Pancreas (tissue), 10 donors: ENCODE measurements around the gene PTGER1. TPM values are rescaled to one million over a fixed set of nuclear protein-coding genes. Genes with fewer than 3 reads are reported as not detected.

Experiments used
- ATAC-seq, 4 donors: fragments of 200-7000 bp; cut with Tn5 transposase; one replicate each; pipeline versions ENCODE4 v1.8.0 to v1.9.1; 2020; ENCODE audit warnings: mild to moderate bottlenecking in 4 of 4, moderate library complexity in 4 of 4
- DNase-seq, 6 donors: peaks; one replicate each; pipeline ENCODE4 v3.0.0-alpha.2; 2020
- FAIRE-seq: peaks from 2 replicates; lab custom pipeline; 2012; peaks lifted over from hg19 to GRCh38; lab: Jason Lieb, UNC
- H3K27ac ChIP-seq, 4 donors: fragments of 200-600 bp; sonication (generic); 1 replicate in 3 of 4; 2 replicates in 1 of 4; pipeline versions ENCODE4 v1.5.0 to v1.8.0; 2020
- H3K27me3 ChIP-seq, 4 donors: fragments of 200-600 bp; one replicate each; pipeline ENCODE4 v1.8.0; 2021
- H3K36me3 ChIP-seq, 3 donors: fragments of 200-600 bp; sonication (generic) in 1 of 3; one replicate each; pipeline versions ENCODE4 v1.5.0 to v1.8.0; 2020 to 2021
- H3K4me1 ChIP-seq, 3 donors: fragments of 200-600 bp; one replicate each; pipeline ENCODE4 v1.8.0; 2021
- H3K4me3 ChIP-seq, 4 donors: fragments of 200-600 bp; sonication (generic) in 2 of 4; one replicate each; pipeline versions ENCODE4 v1.5.0 to v1.8.0; 2020 to 2021
- H3K9me3 ChIP-seq, 4 donors: fragments of 200-600 bp; one replicate each; pipeline ENCODE4 v1.8.0; 2021
- WGBS, 2 donors: extraction: QIAGEN DNeasy Blood & Tissue Kit; methylation state at CpG; one replicate each; pipeline ENCODE4 v1.1.7; 2013; 5-methylcytosine and 5-hydroxymethylcytosine counted together
- intact Hi-C, 3 donors: fragments of 100-400 bp; cut with DNase I; formaldehyde crosslinking; loops; one replicate each; pipeline versions ENCODE4 v1.11.1 to v1.14.2; 2022
- polyA plus RNA-seq, 2 donors: library from polyadenylated mRNA; stranded (reverse); fragments of 200-250 nt; gene quantifications; one replicate each; pipeline ENCODE4 v1.2.3, GENCODE V29; 2013
- total RNA-seq, 6 donors: library from RNA; stranded (reverse); fragmentation: NEBNext Ultra II Directional in 4 of 6; extraction: Animal tissue kit (Norgen Biotek cat#: 25700) in 4 of 6; gene quantifications; one replicate each; pipeline versions ENCODE4 v1.2.1 to v1.2.4, GENCODE V29; 2021 to 2023
- TF ChIP-seq, protein P1 (sequence below), 4 donors: fragments of 200-600 bp; sonication (generic) in 3 of 4; IDR thresholded peaks; one replicate each; pipeline versions ENCODE4 v1.5.0 to v1.8.0; 2021; ENCODE audit warnings: antibody characterized with exemption in 4 of 4
- donor health status: healthy with polysubstance abuse.
- donor health status: DM: no; HTN: no; CAD: no; lungs with moderate emphysema.
- donor health status: DM: no; HTN: no; CAD: no.
- donor health status: control.
- donor health status: control.
- donor health status: Bipolar disorder and iron deficiency.
- donor health status: DM: yes; HTN: yes; CAD: no.
- donor health status: DM: no; HTN: no; CAD: no.
- donor health status: DM: no; HTN: no; CAD: no.
- donor health status: DM: yes; HTN: yes; CAD: no.

PTGER1 gene
- total and polyA plus RNA-seq, 8 donors: 0.12 to 0.61 (median 0.28) TPM; not detected in 1

DNA sequence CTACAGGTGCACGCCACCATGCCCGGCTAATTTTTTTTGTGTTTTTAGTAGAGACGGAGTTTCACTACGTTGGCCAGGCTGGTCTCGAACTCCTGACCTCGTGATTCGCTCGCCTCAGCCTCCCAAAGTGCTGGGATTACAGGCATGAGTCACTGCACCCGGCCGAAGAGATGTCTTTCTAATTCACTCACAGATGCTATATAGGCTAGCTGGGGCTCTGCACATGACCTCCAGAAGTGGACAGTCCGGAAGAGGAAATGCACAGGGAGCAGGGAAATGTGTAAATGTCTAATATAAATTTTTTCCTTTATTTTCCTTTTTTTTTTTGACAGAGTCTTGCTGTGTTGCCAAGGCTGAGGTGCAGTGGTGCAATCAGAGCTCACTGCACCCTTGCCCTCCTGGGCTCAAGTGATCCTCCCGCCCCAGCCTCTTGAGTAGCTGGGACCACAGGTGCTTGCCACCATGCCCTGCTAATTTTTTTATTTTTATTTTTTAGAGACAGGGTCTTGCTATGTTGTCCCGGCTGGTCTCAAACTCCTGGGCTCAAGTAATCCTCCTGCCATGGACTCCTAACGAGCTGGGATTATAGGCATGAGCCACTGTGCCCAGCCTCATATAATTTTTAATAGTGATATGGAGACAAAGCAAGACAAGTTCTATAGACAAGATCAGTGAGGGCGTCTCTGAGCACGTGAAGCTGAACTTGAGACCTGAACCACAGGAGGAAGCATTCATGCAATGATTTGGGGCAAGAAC is 12.4 kb upstream of the PTGER1 start:
- no peaks in the 10 kb centered on the region for H3K4me1 ChIP-seq
- WGBS, 2 donors: 96% methylated on average over 16 of the region's 16 CpGs
- DNase-seq (no peak), FAIRE-seq (no peak), ATAC-seq (no peak)
- no peaks in the 10 kb centered on the region for H3K27me3 ChIP-seq
- peaks cover 0 to 5% (median 0%) of the 10 kb centered on the region in 3 donors for H3K36me3 ChIP-seq
- TF ChIP-seq, protein P1, sequence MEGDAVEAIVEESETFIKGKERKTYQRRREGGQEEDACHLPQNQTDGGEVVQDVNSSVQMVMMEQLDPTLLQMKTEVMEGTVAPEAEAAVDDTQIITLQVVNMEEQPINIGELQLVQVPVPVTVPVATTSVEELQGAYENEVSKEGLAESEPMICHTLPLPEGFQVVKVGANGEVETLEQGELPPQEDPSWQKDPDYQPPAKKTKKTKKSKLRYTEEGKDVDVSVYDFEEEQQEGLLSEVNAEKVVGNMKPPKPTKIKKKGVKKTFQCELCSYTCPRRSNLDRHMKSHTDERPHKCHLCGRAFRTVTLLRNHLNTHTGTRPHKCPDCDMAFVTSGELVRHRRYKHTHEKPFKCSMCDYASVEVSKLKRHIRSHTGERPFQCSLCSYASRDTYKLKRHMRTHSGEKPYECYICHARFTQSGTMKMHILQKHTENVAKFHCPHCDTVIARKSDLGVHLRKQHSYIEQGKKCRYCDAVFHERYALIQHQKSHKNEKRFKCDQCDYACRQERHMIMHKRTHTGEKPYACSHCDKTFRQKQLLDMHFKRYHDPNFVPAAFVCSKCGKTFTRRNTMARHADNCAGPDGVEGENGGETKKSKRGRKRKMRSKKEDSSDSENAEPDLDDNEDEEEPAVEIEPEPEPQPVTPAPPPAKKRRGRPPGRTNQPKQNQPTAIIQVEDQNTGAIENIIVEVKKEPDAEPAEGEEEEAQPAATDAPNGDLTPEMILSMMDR (IDR thresholded peaks at IDR 0.05): no peak
- H3K9me3 ChIP-seq: no peaks in the 10 kb centered on the region
- no peak overlapping the region for H3K4me3 ChIP-seq
- no peak overlapping the region for H3K27ac ChIP-seq
- intact Hi-C loops: no loop called here

DNA sequence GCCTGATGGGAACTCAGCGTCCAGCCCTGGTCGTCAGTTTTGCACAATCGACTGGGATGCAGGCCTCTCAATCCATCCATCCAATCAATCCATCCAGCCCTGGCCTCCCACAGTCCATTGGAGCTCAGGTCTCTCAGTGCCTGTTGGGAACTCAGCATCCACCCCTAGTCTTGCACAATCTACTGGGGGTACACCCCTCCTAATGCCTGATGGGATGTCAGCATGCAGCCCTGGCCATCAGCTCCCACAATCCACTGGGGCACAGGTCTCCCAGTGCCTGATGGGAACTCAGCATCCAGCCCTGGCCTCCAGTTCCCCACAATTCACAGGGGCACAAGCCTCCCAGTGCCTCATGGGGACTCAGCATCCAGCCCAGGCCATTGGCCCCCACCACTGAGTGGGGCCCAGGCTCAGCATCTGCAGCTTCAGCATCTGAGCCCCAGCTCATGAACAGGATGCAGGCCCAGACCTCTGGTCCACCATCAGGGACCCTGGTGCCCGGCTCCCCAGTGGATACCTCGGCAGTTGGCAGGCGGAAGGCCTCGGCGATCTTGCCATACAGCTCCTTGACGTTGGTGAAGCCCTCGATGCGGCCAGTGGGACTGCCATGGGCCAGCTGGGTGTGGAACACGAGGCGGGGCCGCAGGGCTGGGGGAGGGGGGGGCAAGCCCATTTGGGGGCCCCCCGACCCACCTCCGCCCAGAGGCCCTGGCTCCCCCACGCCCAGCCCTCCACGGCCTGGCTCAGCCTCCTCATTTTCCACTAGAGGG is 7.2 kb upstream of the PTGER1 start:
- no peaks in the 10 kb centered on the region for H3K36me3 ChIP-seq
- ATAC-seq: no peak
- H3K9me3 ChIP-seq: no peaks in the 10 kb centered on the region
- TF ChIP-seq, protein P1 (IDR thresholded peaks at IDR 0.05): no peak
- H3K27ac ChIP-seq: no peak overlapping the region
- FAIRE-seq: no peak
- WGBS, 2 donors: 92 to 97% methylated on average over 18 of the region's 18 CpGs
- DNase-seq: peak in 1 of 6 donors; percentile 60
- no peaks in the 10 kb centered on the region for H3K27me3 ChIP-seq
- no peak overlapping the region for H3K4me3 ChIP-seq
- intact Hi-C loops: no loop called here
- H3K4me1 ChIP-seq: no peaks in the 10 kb centered on the region

DNA sequence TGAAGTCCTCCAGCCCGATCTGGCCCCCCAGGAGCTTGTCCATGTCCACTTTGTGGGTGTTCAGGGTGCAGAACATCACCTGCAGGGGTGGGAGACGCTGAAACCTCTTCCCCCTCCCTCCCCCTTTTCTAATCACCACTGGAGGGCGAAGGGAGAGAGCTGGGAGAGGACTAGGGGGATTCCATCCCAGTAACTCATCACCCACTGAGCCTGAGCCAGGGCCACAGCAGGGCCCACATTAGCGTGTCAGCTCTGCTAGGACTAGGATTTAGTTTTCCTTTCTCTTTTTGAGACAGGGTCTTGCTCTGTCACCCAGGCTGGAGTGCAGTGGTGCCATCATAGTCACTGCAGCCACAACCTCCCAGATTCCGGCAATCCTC is 5.5 kb upstream of the PTGER1 start:
- no peak for DNase-seq
- 90% methylated on average over 5 of the region's 5 CpGs for WGBS, 2 donors

DNA sequence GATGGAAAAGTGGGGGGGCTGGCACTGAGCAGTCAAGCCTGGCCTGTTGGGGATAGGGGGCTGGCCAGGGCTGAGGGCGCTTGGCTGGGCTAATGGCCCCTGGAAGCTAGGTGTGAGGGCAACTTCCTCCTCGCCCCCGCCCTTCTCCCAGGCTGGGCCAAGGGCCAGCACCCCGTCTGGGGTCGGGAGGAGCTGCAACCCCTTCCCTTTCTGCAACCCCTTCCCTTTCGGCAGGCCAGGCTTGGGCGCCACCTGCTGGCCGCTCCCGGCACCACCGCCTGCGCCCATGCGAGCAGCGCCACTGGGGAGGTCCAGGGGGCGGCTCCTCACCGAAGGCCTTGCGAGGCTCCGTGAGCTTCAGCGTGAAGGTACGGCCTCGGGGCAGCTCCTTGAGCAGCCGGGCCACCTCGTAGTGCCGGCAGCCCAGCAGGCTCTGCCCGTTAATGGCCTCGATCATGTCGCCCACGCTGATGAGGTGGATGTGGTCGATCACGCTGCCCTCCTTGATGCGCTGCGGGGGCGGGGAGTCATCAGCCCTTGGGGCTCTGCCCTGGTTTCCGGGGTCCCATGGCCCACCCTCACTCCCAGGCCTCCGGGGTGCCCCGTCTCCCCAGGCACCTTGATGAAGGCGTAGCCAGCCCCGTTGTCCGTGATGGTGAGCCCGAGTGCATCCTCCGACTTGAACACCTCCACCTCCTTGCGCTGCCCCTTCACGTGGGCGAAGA is 5.0 kb upstream of the PTGER1 start:
- intact Hi-C loops: no loop called here
- Histone ChIP-seq H3K36me3 (no peaks in the 10 kb centered on the region), H3K4me3 (no peak overlapping the region), H3K9me3 (no peaks in the 10 kb centered on the region), H3K4me1 (no peaks in the 10 kb centered on the region), H3K27ac (no peak overlapping the region), H3K27me3 (no peaks in the 10 kb centered on the region)
- peak in 2 of 6 donors; percentile 76 for DNase-seq
- no peak for FAIRE-seq
- 77 to 82% methylated on average over 39 to 43 of the region's 43 CpGs for WGBS, 2 donors
- TF ChIP-seq, protein P1 (IDR thresholded peaks at IDR 0.05): peak; percentile 50 to 77 (median 60)
- peak in 3 of 4 donors; percentile 36 to 55 (median 37) for ATAC-seq

More for the DNA sequence above, 5.5 kb upstream of the PTGER1 start:
- intact Hi-C loops: no loop called here
- no peak for ATAC-seq
- Histone ChIP-seq H3K9me3 (no peaks in the 10 kb centered on the region), H3K4me3 (no peak overlapping the region), H3K27ac (no peak overlapping the region), H3K4me1 (no peaks in the 10 kb centered on the region), H3K36me3 (no peaks in the 10 kb centered on the region), H3K27me3 (no peaks in the 10 kb centered on the region)
- TF ChIP-seq, protein P1 (IDR thresholded peaks at IDR 0.05): no peak
- FAIRE-seq: no peak
